Liver (tissue), 9 donors: ENCODE results near the gene RIOK1. TPM values are rescaled to one million over a fixed set of nuclear protein-coding genes. Genes with fewer than 3 reads are reported as not detected.

ENCODE experiments used
- DNase-seq: peaks from one replicate; pipeline ENCODE4 v3.0.0-alpha.2; 2017; ENCODE audit warnings: low spot score
- H3K27ac ChIP-seq, 2 donors: one replicate each; pipeline ENCODE4 v1.7.0; 2013; ENCODE audit warnings: inconsistent platforms in 2 of 2, low read length in 2 of 2, control low read depth in 1 of 2, low read depth in 1 of 2, mild to moderate bottlenecking in 1 of 2
- H3K27me3 ChIP-seq, 4 donors: one replicate each; pipeline versions ENCODE4 v1.6.1 to v1.7.0; 2013; ENCODE audit warnings: low read length in 3 of 4, inconsistent platforms in 1 of 4, mild to moderate bottlenecking in 1 of 4, moderate library complexity in 1 of 4; ENCODE audit not compliant: control insufficient read depth in 4 of 4, insufficient read depth in 4 of 4
- H3K36me3 ChIP-seq, 4 donors: one replicate each; pipeline versions ENCODE4 v1.6.1 to v1.7.0; 2013; ENCODE audit warnings: low read length in 3 of 4, mild to moderate bottlenecking in 3 of 4, low read depth in 1 of 4, moderate library complexity in 1 of 4; ENCODE audit not compliant: control insufficient read depth in 4 of 4, insufficient read depth in 3 of 4
- H3K4me1 ChIP-seq, 4 donors: one replicate each; pipeline versions ENCODE4 v1.6.1 to v1.7.0; 2013; ENCODE audit warnings: low read length in 3 of 4, mild to moderate bottlenecking in 3 of 4, moderate library complexity in 1 of 4; ENCODE audit not compliant: control insufficient read depth in 4 of 4, insufficient read depth in 4 of 4
- H3K4me3 ChIP-seq, 3 donors: one replicate each; pipeline versions ENCODE4 v1.6.1 to v1.7.0; 2013; ENCODE audit warnings: low read length in 3 of 3, control low read depth in 1 of 3, low read depth in 1 of 3, mild to moderate bottlenecking in 1 of 3
- H3K9ac ChIP-seq, 2 donors: one replicate each; pipeline ENCODE4 v1.7.0; 2013; ENCODE audit warnings: low read length in 2 of 2, mild to moderate bottlenecking in 2 of 2, moderate library complexity in 2 of 2, control low read depth in 1 of 2, low read depth in 1 of 2
- H3K9me3 ChIP-seq, 4 donors: one replicate each; pipeline versions ENCODE4 v1.6.1 to v1.7.0; 2013; ENCODE audit warnings: low read length in 3 of 4; ENCODE audit not compliant: control insufficient read depth in 4 of 4
- ATF3 ChIP-seq: IDR thresholded peaks from 2 replicates; pipeline ENCODE4 v1.6.1; 2016; ENCODE audit warnings: antibody characterized with exemption
- CTCF ChIP-seq: fragments of 150-350 bp; IDR thresholded peaks from 2 replicates; pipeline ENCODE4 v1.5.1; 2017; ENCODE audit warnings: improper control_type of control experiment, low read depth, low read length; ENCODE audit not compliant: missing input control
- EGR1 ChIP-seq, 2 donors: IDR thresholded peaks; 2 replicates each; pipeline ENCODE4 v1.6.1; 2016 to 2018; ENCODE audit warnings: antibody characterized with exemption in 2 of 2, low read depth in 2 of 2
- FOXA1 ChIP-seq: IDR thresholded peaks from 2 replicates; pipeline ENCODE4 v1.6.1; 2016; ENCODE audit warnings: antibody characterized with exemption
- FOXA2 ChIP-seq: IDR thresholded peaks from 2 replicates; pipeline ENCODE4 v1.6.1; 2016; ENCODE audit warnings: antibody characterized with exemption
- HNF4A ChIP-seq, 2 donors: conservative IDR thresholded peaks; 2 replicates each; pipeline ENCODE4 v1.6.1; 2016; ENCODE audit warnings: antibody characterized with exemption in 2 of 2, mild to moderate bottlenecking in 2 of 2
- JUND ChIP-seq, 2 donors: IDR thresholded peaks; 2 replicates each; pipeline ENCODE4 v1.6.1; 2016; ENCODE audit warnings: antibody characterized with exemption in 2 of 2
- RAD21 ChIP-seq, 2 donors: IDR thresholded peaks; 2 replicates each; pipeline ENCODE4 v1.6.1; 2016; ENCODE audit warnings: antibody characterized with exemption in 2 of 2, mild to moderate bottlenecking in 2 of 2
- RXRA ChIP-seq, 2 donors: IDR thresholded peaks; 2 replicates each; pipeline ENCODE4 v1.6.1; 2017 to 2018; ENCODE audit warnings: antibody characterized with exemption in 2 of 2, mild to moderate bottlenecking in 1 of 2
- TAF1 ChIP-seq: conservative IDR thresholded peaks from 2 replicates; pipeline ENCODE4 v1.6.1; 2016; ENCODE audit warnings: antibody characterized with exemption, mild to moderate bottlenecking
- ZBTB33 ChIP-seq: IDR thresholded peaks from 2 replicates; pipeline ENCODE4 v1.6.1; 2016; ENCODE audit warnings: antibody characterized with exemption
- WGBS: extraction: QIAGEN DNeasy Blood & Tissue Kit; methylation state at CpG from one replicate; pipeline ENCODE4 v1.1.7; 2013; 5-methylcytosine and 5-hydroxymethylcytosine counted together
- polyA plus RNA-seq, 2 donors: library from polyadenylated mRNA; stranded (reverse) in 1 of 2; unstranded in 1 of 2; fragments of 200-250 nt in 1 of 2; fragments of >200 nt in 1 of 2; fragmentation: Nextera tagmentation in 1 of 2; extraction: Ambion mirVana in 1 of 2; gene quantifications; one replicate each; pipeline versions ENCODE4 v1.2.1 to v1.2.3, GENCODE V29; 2013 to 2015
- total RNA-seq, 2 donors: library from RNA; depleted of rRNA; stranded (reverse); fragments of >200 nt; gene quantifications; one replicate each; pipeline ENCODE4 v1.2.3, GENCODE V29; 2014
- TF ChIP-seq, protein P1 (sequence below): IDR thresholded peaks from 2 replicates; pipeline ENCODE4 v1.6.1; 2016; ENCODE audit warnings: antibody characterized with exemption, mild to moderate bottlenecking
- TF ChIP-seq, protein P2 (sequence below): IDR thresholded peaks from 2 replicates; pipeline ENCODE4 v1.6.1; 2016; ENCODE audit warnings: antibody characterized with exemption
- donor health status: healthy.
- donor health status: healthy.
- donor health status: healthy.
- donor health status: healthy.
- donor health status: healthy.

RIOK1 gene
- total and polyA plus RNA-seq, 4 donors = 4.8 to 10.0 (median 6.6) TPM

DNA sequence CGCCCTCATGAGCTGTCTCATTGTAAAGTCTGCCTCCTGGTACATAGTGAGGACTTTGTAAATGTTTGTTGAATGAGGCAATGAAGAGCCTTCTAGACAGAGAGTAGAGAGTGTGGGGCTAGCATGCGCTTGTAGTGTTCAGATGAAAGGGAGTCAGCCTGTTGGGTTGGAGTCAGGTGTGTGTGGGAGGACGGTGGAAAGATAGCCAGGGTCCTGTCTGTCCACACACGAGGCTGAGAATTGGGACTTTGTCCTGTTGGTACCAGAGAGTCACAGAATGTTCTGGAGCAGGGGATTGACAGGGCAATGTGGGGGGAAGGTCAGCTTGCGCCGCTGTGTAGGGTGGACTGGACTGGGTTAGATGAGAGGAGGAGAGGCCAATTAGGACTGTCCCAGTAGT lies 58.6 kb downstream of the RIOK1 start:
- H3K36me3 ChIP-seq = no peaks in the 10 kb centered on the region
- DNase-seq = no peak
- no peaks in the 10 kb centered on the region for H3K27me3 ChIP-seq
- no peaks in the 10 kb centered on the region for H3K4me1 ChIP-seq
- no peak overlapping the region for H3K27ac ChIP-seq
- H3K9ac ChIP-seq = no peak overlapping the region
- no peaks in the 10 kb centered on the region for H3K9me3 ChIP-seq
- 64% methylated on average over 6 of the region's 6 CpGs for WGBS
- H3K4me3 ChIP-seq = no peak overlapping the region
- TF ChIP-seq RAD21 (IDR thresholded peaks at IDR 0.05) = no peak
- TF ChIP-seq FOXA1 = no peak
- TF ChIP-seq HNF4A (conservative IDR thresholded peaks at IDR 0.05) = peak in 1 of 2 donors; percentile 28
- TF ChIP-seq, protein P1, sequence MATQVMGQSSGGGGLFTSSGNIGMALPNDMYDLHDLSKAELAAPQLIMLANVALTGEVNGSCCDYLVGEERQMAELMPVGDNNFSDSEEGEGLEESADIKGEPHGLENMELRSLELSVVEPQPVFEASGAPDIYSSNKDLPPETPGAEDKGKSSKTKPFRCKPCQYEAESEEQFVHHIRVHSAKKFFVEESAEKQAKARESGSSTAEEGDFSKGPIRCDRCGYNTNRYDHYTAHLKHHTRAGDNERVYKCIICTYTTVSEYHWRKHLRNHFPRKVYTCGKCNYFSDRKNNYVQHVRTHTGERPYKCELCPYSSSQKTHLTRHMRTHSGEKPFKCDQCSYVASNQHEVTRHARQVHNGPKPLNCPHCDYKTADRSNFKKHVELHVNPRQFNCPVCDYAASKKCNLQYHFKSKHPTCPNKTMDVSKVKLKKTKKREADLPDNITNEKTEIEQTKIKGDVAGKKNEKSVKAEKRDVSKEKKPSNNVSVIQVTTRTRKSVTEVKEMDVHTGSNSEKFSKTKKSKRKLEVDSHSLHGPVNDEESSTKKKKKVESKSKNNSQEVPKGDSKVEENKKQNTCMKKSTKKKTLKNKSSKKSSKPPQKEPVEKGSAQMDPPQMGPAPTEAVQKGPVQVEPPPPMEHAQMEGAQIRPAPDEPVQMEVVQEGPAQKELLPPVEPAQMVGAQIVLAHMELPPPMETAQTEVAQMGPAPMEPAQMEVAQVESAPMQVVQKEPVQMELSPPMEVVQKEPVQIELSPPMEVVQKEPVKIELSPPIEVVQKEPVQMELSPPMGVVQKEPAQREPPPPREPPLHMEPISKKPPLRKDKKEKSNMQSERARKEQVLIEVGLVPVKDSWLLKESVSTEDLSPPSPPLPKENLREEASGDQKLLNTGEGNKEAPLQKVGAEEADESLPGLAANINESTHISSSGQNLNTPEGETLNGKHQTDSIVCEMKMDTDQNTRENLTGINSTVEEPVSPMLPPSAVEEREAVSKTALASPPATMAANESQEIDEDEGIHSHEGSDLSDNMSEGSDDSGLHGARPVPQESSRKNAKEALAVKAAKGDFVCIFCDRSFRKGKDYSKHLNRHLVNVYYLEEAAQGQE = no peak

GRCh38 chr6:7449018-7449417 lies 59.4 kb downstream of the RIOK1 start:
- no peaks in the 10 kb centered on the region for H3K36me3 ChIP-seq
- H3K9me3 ChIP-seq = no peaks in the 10 kb centered on the region
- DNase-seq = no peak
- H3K4me1 ChIP-seq = no peaks in the 10 kb centered on the region
- no peak overlapping the region for H3K9ac ChIP-seq
- H3K27me3 ChIP-seq = no peaks in the 10 kb centered on the region
- 69% methylated on average over 4 of the region's 4 CpGs for WGBS
- H3K27ac ChIP-seq = no peak overlapping the region
- no peak for TF ChIP-seq JUND (IDR thresholded peaks at IDR 0.05)
- no peak for TF ChIP-seq CTCF
- no peak for TF ChIP-seq ZBTB33
- TF ChIP-seq, protein P1 = no peak
- TF ChIP-seq, protein P2, sequence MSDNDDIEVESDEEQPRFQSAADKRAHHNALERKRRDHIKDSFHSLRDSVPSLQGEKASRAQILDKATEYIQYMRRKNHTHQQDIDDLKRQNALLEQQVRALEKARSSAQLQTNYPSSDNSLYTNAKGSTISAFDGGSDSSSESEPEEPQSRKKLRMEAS = no peak
- no peak for TF ChIP-seq ATF3
- no peak for TF ChIP-seq EGR1 (IDR thresholded peaks at IDR 0.05; ENCODE audit: low read depth in 2 of 2)
- TF ChIP-seq TAF1 = no peak
- TF ChIP-seq FOXA2 = no peak
- TF ChIP-seq RXRA (IDR thresholded peaks at IDR 0.05) = no peak
- H3K4me3 ChIP-seq = no peak overlapping the region
